NCI-H2171 treated with DMSO at 0.1 percent for 48 hours (cell line): ENCODE data around the gene EMC10.

Experiments
- DNase-seq: peaks from one replicate; lab custom pipeline; 2025; lab: John Stamatoyannopoulos, UW

Gene EMC10

GRCh38 chr19:50497022-50497405 lies 20.7 kb downstream of the EMC10 start:
- DNase-seq: no peak

GRCh38 chr19:50498219-50499056 lies 22.1 kb downstream of the EMC10 start:
- no peak for DNase-seq

- DNase-seq: no peak
Observed at GRCh38 chr19:50500060-50500752, 23.9 kb downstream of the EMC10 start.

GRCh38 chr19:50500753-50501151 lies 24.4 kb downstream of the EMC10 start:
- no peak for DNase-seq

GRCh38 chr19:50501186-50501567 lies 24.9 kb downstream of the EMC10 start:
- no peak for DNase-seq

- DNase-seq: no peak
Observed at GRCh38 chr19:50501568-50502475, 25.5 kb downstream of the EMC10 start.

- DNase-seq: no peak
Observed at GRCh38 chr19:50505856-50506611, 29.7 kb downstream of the EMC10 start.

- DNase-seq: no peak
Observed at GRCh38 chr19:50506700-50507099, 30.4 kb downstream of the EMC10 start.

- DNase-seq: no peak
Observed at GRCh38 chr19:50507376-50507775, 31.1 kb downstream of the EMC10 start.

GRCh38 chr19:50508843-50509190 lies 32.5 kb downstream of the EMC10 start:
- DNase-seq: no peak

GRCh38 chr19:50509366-50509765 lies 33.1 kb downstream of the EMC10 start:
- no peak for DNase-seq

- DNase-seq: no peak
Observed at GRCh38 chr19:50510121-50510670, 33.9 kb downstream of the EMC10 start.

GRCh38 chr19:50510700-50511068 lies 34.4 kb downstream of the EMC10 start:
- DNase-seq: peak; percentile 93

- peak; percentile 98 for DNase-seq
Observed at GRCh38 chr19:50511069-50511822, 34.9 kb downstream of the EMC10 start, which contains the start of gene JOSD2. Gene JOSD2 (minus strand): TSS chr19:50511191. CDS start chr19:50510431, 760 bp downstream.

GRCh38 chr19:50512112-50512998 lies 36.0 kb downstream of the EMC10 start:
- DNase-seq: no peak

GRCh38 chr19:50512999-50513745 lies 36.9 kb downstream of the EMC10 start:
- DNase-seq: no peak

- no peak for DNase-seq
Observed at GRCh38 chr19:50513746-50514345, 37.5 kb downstream of the EMC10 start, which contains the start of gene ASPDH. Gene ASPDH (minus strand): TSS chr19:50513913. CDS start chr19:50513823, 90 bp downstream.
